ENCODE measurements around the gene THRAP3.
A peak's percentile ranks its signal among the peaks of the same experiment; 100 is the strongest.

DNA sequence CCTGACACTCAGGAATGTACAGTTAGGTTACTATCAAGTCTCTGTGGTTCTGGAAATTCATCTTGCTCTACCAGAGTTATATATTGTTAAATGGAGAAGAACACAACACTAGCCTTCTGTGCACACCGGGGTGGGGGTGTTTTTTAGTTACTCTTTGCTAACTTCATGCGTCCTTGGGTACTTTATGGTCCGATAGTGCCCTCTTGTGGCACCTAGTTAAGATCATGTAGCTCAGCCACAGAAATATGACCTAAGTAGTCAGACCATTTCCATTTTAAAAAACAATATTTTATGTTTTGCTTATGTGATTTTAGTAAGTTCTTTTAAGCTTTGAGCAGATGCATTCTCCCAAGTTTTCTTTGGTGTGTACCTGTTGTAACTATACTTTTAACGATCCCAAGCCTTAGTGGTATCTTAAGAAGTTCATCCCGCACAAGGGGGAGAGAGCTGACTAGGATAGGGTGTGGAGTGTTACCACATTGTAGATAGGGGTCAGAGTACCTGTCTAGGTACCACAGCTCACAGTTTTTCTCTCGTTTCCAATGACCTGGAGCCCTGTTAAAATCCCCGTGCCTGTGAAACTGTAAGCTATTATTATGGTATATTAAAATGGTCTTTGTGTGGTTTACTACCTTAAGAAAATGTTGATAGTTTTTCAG lies 61.3 kb downstream of the THRAP3 start:
- TF ChIP-seq, protein P1, sequence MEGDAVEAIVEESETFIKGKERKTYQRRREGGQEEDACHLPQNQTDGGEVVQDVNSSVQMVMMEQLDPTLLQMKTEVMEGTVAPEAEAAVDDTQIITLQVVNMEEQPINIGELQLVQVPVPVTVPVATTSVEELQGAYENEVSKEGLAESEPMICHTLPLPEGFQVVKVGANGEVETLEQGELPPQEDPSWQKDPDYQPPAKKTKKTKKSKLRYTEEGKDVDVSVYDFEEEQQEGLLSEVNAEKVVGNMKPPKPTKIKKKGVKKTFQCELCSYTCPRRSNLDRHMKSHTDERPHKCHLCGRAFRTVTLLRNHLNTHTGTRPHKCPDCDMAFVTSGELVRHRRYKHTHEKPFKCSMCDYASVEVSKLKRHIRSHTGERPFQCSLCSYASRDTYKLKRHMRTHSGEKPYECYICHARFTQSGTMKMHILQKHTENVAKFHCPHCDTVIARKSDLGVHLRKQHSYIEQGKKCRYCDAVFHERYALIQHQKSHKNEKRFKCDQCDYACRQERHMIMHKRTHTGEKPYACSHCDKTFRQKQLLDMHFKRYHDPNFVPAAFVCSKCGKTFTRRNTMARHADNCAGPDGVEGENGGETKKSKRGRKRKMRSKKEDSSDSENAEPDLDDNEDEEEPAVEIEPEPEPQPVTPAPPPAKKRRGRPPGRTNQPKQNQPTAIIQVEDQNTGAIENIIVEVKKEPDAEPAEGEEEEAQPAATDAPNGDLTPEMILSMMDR (conservative IDR thresholded peaks at IDR 0.05), result peak; percentile 85
- TF ChIP-seq EZH2 (IDR thresholded peaks at IDR 0.05; ENCODE audit: low read depth), result no peak
